HepG2 (cell line): ENCODE data around the gene SOX4. TPM values are rescaled to one million over a fixed set of nuclear protein-coding genes. Genes with fewer than 3 reads are reported as not detected.

Experiments
- CBFB ChIP-seq: sonication (generic); formaldehyde crosslinking; IDR thresholded peaks from 2 replicates; pipeline ENCODE4 v1.4.0; 2020; ENCODE audit warnings: missing genetic modification reagents
- KDM5A ChIP-seq: fragments of 200-600 bp; sonication (generic); IDR thresholded peaks from 2 replicates; pipeline ENCODE4 v1.7.0; 2018; ENCODE audit warnings: antibody characterized with exemption, mild to moderate bottlenecking, low read length, borderline replicate concordance
- KLF12 ChIP-seq: sonication (generic); formaldehyde crosslinking; IDR thresholded peaks from 2 replicates; pipeline ENCODE4 v1.4.0; 2020; ENCODE audit warnings: missing genetic modification reagents, borderline replicate concordance
- MAFG ChIP-seq: sonication (generic); formaldehyde crosslinking; IDR thresholded peaks from 2 replicates; pipeline ENCODE4 v1.5.1; 2020; ENCODE audit warnings: mild to moderate bottlenecking, missing genetic modification reagents
- MIER2 ChIP-seq: IDR thresholded peaks from 2 replicates; pipeline ENCODE4 v1.6.1; 2016; ENCODE audit warnings: missing biosample characterization, missing genetic modification reagents
- MYC ChIP-seq: sonication (generic); formaldehyde crosslinking; IDR thresholded peaks from 2 replicates; pipeline ENCODE4 v1.9.0; 2021; ENCODE audit warnings: missing genetic modification reagents, borderline replicate concordance
- PCBP2 ChIP-seq: fragments of 200-400 bp; formaldehyde crosslinking; optimal IDR thresholded peaks from 2 replicates; pipeline ENCODE3; 2018; ENCODE audit warnings: low read length, low read depth; ENCODE audit not compliant: poor library complexity, severe bottlenecking
- SALL1 ChIP-seq: sonication (generic); formaldehyde crosslinking; IDR thresholded peaks from 2 replicates; pipeline ENCODE4 v1.8.0; 2022; ENCODE audit warnings: mild to moderate bottlenecking, missing genetic modification reagents
- SAP130 ChIP-seq: IDR thresholded peaks from 2 replicates; pipeline ENCODE4 v1.6.1; 2016; ENCODE audit warnings: low read depth
- SMYD3 ChIP-seq: sonication (generic); formaldehyde crosslinking; IDR thresholded peaks from 2 replicates; pipeline ENCODE4 v1.8.1; 2023; ENCODE audit warnings: mild to moderate bottlenecking, missing genetic modification reagents
- ZFP1 ChIP-seq: IDR thresholded peaks from 2 replicates; pipeline ENCODE4 v1.6.1; 2016
- ZNF230 ChIP-seq: sonication (generic); formaldehyde crosslinking; IDR thresholded peaks from 2 replicates; pipeline ENCODE4 v1.4.0; 2020; ENCODE audit warnings: mild to moderate bottlenecking, missing genetic modification reagents
- ZNF3 ChIP-seq: IDR thresholded peaks from 2 replicates; pipeline ENCODE4 v1.7.0; 2017; ENCODE audit warnings: inconsistent platforms
- ZNF383 ChIP-seq: sonication (generic); formaldehyde crosslinking; IDR thresholded peaks from 2 replicates; pipeline ENCODE4 v1.4.0; 2020; ENCODE audit warnings: missing genetic modification reagents, mild to moderate bottlenecking, borderline replicate concordance
- ZSCAN21 ChIP-seq: sonication (generic); formaldehyde crosslinking; IDR thresholded peaks from 2 replicates; pipeline ENCODE4 v1.8.0; 2022; ENCODE audit warnings: mild to moderate bottlenecking, missing genetic modification reagents, moderate library complexity, borderline replicate concordance
- ZSCAN29 ChIP-seq: sonication (generic); formaldehyde crosslinking; conservative IDR thresholded peaks from 2 replicates; pipeline ENCODE4 v1.4.0; 2020; ENCODE audit warnings: mild to moderate bottlenecking, missing genetic modification reagents
- polyA plus RNA-seq, 8 experiments: library from polyadenylated mRNA; depleted of rRNA in 3 of 8; stranded (reverse) in 7 of 8; unstranded in 1 of 8; fragments of >200 nt; fragmentation: Illumina TruSeq in 4 of 8; extraction: Trizol in 4 of 8; gene quantifications; 2 replicates each; pipeline versions ENCODE4 v1.2.1 to v1.2.3, GENCODE V29; 2011 to 2016; ENCODE audit warnings: low read depth in 4 of 8, missing spikeins in 1 of 8, mixed read lengths in 1 of 8; ENCODE audit not compliant: insufficient read depth in 1 of 8
- total RNA-seq, 5 experiments: library from RNA; depleted of rRNA; stranded (reverse); fragments of >200 nt; fragmentation: Illumina TruSeq; extraction: Trizol; gene quantifications; 2 replicates each; pipeline ENCODE4 v1.2.3, GENCODE V29; 2016; ENCODE audit warnings: low read depth in 1 of 5
- TF ChIP-seq, protein P1 (sequence below): sonication (generic); formaldehyde crosslinking; conservative IDR thresholded peaks from 2 replicates; pipeline ENCODE4 v1.4.0; 2020; ENCODE audit warnings: missing genetic modification reagents
- TF ChIP-seq, protein P2 (sequence below): IDR thresholded peaks from 2 replicates; pipeline ENCODE4 v1.6.1; 2016; ENCODE audit warnings: control low read depth
- TF ChIP-seq, protein P3 (sequence below): IDR thresholded peaks from 2 replicates; pipeline ENCODE4 v1.6.1; 2016; ENCODE audit warnings: low read depth, borderline replicate concordance
- TF ChIP-seq, protein P4 (sequence below), 2 experiments: fragments of 450-650 bp in 1 of 2; sonication (generic) in 1 of 2; formaldehyde crosslinking; IDR thresholded peaks; 2 replicates each; pipeline versions ENCODE4 v1.5.0 to v1.8.0; 2020 to 2022; ENCODE audit warnings: mild to moderate bottlenecking in 1 of 2, missing genetic modification reagents in 1 of 2
- TF ChIP-seq, protein P5 (sequence below): sonication (generic); formaldehyde crosslinking; IDR thresholded peaks from 2 replicates; pipeline ENCODE4 v1.8.1; 2023; ENCODE audit warnings: mild to moderate bottlenecking, moderate library complexity, missing genetic modification reagents
- TF ChIP-seq, protein P6 (sequence below): sonication (generic); formaldehyde crosslinking; IDR thresholded peaks from 2 replicates; pipeline ENCODE4 v1.5.0; 2020; ENCODE audit warnings: missing genetic modification reagents, mild to moderate bottlenecking, borderline replicate concordance

Gene SOX4
- total and polyA plus RNA-seq, 2 of the 13 experiments (the other 11 are each of a cell fraction or from before 2014, with no cell fraction given) = 2.6 to 3.4 TPM

DNA sequence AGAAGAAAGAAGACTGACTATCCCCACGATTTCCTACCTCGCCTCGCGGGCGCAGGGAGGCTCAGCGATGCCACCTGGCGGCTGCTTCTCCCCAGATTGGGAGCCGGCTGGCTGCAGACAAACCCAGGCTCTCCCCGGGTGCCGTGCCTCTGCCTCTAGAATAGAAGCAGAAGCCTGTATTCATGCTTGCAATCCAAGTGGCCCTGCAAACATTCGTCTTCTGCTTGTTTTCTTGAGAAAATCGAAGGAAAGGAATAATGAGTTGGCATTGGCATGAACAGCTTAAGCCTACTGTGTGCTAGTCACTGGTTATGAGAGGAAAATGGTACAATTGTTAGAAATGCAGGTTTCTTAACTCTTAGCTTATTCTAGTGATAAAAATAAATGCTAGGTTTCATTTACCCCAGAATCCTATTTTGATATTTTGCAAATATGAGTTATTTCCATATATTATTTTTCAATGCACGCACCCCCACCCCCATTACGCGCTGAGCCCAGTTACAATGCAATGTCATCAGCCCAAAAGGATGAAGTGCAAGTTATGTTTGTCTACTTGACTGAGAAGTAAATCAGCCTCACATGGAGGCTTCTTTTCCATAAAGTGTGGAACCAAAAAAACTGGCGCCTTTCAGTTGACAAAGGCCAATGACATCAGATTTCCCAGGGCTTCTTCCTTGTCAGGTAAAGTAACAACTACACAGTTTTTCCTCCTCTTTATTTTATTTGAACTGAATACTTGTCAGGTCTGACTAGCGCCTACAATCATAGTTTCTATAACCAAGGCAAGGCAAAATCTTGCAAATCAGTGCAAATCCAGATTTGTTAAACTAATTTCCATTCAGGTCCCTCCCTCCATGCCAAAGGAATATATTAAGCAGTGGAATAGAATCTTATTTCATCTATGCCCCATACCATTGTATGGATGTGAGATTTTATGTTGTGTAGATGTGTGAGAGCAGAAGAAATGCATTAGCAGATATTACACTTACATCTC lies 3.9 kb upstream of the SOX4 start (continued):
- TF ChIP-seq ZSCAN21 (CRISPR knock-in tag) = no peak
- no peak for TF ChIP-seq KLF12 (CRISPR knock-in tag)
- 0 out of 2 replicates have a peak, but pooled peaks have one; percentile 72 for TF ChIP-seq ZNF230
- TF ChIP-seq, protein P1, sequence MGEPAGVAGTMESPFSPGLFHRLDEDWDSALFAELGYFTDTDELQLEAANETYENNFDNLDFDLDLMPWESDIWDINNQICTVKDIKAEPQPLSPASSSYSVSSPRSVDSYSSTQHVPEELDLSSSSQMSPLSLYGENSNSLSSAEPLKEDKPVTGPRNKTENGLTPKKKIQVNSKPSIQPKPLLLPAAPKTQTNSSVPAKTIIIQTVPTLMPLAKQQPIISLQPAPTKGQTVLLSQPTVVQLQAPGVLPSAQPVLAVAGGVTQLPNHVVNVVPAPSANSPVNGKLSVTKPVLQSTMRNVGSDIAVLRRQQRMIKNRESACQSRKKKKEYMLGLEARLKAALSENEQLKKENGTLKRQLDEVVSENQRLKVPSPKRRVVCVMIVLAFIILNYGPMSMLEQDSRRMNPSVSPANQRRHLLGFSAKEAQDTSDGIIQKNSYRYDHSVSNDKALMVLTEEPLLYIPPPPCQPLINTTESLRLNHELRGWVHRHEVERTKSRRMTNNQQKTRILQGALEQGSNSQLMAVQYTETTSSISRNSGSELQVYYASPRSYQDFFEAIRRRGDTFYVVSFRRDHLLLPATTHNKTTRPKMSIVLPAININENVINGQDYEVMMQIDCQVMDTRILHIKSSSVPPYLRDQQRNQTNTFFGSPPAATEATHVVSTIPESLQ = no peak
- TF ChIP-seq CBFB (CRISPR knock-in tag) = no peak
- TF ChIP-seq, protein P2, sequence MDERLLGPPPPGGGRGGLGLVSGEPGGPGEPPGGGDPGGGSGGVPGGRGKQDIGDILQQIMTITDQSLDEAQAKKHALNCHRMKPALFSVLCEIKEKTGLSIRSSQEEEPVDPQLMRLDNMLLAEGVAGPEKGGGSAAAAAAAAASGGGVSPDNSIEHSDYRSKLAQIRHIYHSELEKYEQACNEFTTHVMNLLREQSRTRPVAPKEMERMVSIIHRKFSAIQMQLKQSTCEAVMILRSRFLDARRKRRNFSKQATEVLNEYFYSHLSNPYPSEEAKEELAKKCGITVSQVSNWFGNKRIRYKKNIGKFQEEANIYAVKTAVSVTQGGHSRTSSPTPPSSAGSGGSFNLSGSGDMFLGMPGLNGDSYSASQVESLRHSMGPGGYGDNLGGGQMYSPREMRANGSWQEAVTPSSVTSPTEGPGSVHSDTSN = no peak
- peak; percentile 52; the same call in 1 of the 2 replicates for TF ChIP-seq SAP130
- no peak for TF ChIP-seq ZFP1 (CRISPR knock-in tag)
- TF ChIP-seq, protein P3, sequence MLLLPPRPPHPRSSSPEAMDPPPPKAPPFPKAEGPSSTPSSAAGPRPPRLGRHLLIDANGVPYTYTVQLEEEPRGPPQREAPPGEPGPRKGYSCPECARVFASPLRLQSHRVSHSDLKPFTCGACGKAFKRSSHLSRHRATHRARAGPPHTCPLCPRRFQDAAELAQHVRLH (CRISPR knock-in tag) = peak; percentile 78; the same call in 1 of the 2 replicates
- no peak for TF ChIP-seq KDM5A
- TF ChIP-seq, protein P4, sequence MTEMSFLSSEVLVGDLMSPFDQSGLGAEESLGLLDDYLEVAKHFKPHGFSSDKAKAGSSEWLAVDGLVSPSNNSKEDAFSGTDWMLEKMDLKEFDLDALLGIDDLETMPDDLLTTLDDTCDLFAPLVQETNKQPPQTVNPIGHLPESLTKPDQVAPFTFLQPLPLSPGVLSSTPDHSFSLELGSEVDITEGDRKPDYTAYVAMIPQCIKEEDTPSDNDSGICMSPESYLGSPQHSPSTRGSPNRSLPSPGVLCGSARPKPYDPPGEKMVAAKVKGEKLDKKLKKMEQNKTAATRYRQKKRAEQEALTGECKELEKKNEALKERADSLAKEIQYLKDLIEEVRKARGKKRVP (CRISPR knock-in tag; IDR thresholded peaks at IDR 0.05) = 0 out of 4 replicates have a peak, but pooled peaks of 1 of the 2 experiments have one; percentile 22
- TF ChIP-seq, protein P5, sequence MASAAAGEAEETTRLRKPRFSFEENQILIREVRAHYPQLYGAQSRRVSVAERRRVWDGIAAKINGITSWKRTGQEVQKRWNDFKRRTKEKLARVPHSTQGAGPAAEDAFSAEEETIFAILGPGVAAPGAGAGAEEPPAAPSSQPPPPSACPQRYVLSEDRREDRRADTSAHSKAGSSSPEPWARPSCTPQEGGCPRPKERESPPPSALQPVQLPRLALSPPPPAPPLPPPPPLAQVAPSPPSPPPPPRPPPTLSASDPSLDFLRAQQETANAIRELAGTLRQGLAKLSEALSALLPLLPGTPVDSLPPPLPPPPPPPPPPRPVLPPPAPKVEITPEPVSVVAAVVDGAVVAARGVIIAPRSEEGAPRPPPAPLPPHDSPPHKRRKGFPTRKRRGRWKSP = no peak
- no peak for TF ChIP-seq MAFG (CRISPR knock-in tag)
- TF ChIP-seq ZNF3 (CRISPR knock-in tag) = no peak
- peak; percentile 67; the same call in 1 of the 2 replicates for TF ChIP-seq SALL1
- TF ChIP-seq SMYD3 = no peak
- peak; percentile 70; the same call in 1 of the 2 replicates for TF ChIP-seq ZNF383 (CRISPR knock-in tag)
- TF ChIP-seq ZSCAN29 = 0 out of 2 replicates have a peak, but pooled peaks have one; percentile 38
- TF ChIP-seq MYC (CRISPR knock-in tag) = peak; percentile 38; the same call in 1 of the 2 replicates
- TF ChIP-seq, protein P6, sequence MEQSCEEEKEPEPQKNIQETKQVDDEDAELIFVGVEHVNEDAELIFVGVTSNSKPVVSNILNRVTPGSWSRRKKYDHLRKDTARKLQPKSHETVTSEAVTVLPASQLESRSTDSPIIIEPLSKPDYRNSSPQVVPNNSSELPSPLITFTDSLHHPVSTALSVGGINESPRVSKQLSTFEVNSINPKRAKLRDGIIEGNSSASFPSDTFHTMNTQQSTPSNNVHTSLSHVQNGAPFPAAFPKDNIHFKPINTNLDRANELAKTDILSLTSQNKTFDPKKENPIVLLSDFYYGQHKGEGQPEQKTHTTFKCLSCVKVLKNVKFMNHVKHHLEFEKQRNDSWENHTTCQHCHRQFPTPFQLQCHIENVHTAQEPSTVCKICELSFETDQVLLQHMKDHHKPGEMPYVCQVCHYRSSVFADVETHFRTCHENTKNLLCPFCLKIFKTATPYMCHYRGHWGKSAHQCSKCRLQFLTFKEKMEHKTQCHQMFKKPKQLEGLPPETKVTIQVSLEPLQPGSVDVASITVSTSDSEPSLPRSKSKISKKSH = no peak
- TF ChIP-seq MIER2 = peak; percentile 67; the same call in 1 of the 2 replicates
- peak; percentile 44 for TF ChIP-seq PCBP2
